HepG2 (cell line): ENCODE data around the gene TACC3. TPM values are rescaled to one million over a fixed set of nuclear protein-coding genes. Genes with fewer than 3 reads are reported as not detected.

Experiments
- BHLHE40 ChIP-seq: IDR thresholded peaks from 2 replicates; pipeline ENCODE4 v1.6.1; 2011; ENCODE audit warnings: low read length, improper control_type of control experiment
- CCDC6 ChIP-seq: sonication (generic); formaldehyde crosslinking; IDR thresholded peaks from 2 replicates; pipeline ENCODE4 v1.8.1; 2022; ENCODE audit warnings: mild to moderate bottlenecking, missing genetic modification reagents, moderate library complexity
- FOXA1 ChIP-seq, 2 experiments: fragments of 450-650 bp in 1 of 2; sonication (generic) in 1 of 2; formaldehyde crosslinking in 1 of 2; IDR thresholded peaks; 2 replicates each; pipeline versions ENCODE4 v1.4.0 to v1.6.1; 2016 to 2020; ENCODE audit warnings: missing genetic modification reagents in 1 of 2
- GATAD1 ChIP-seq: IDR thresholded peaks from 2 replicates; pipeline ENCODE4 v1.6.1; 2016; ENCODE audit warnings: missing genetic modification reagents, missing compliant biosample characterization
- KDM2A ChIP-seq: sonication (generic); formaldehyde crosslinking; IDR thresholded peaks from 2 replicates; pipeline ENCODE4 v1.4.0; 2020; ENCODE audit warnings: low read depth, missing genetic modification reagents, borderline replicate concordance
- KDM3A ChIP-seq: IDR thresholded peaks from 2 replicates; pipeline ENCODE4 v1.6.1; 2018; ENCODE audit warnings: low read depth, missing compliant biosample characterization
- MAF1 ChIP-seq: sonication (generic); formaldehyde crosslinking; IDR thresholded peaks from 2 replicates; pipeline ENCODE4 v1.5.0; 2020; ENCODE audit warnings: missing genetic modification reagents, borderline replicate concordance
- NFATC3 ChIP-seq: sonication (generic); formaldehyde crosslinking; IDR thresholded peaks from 2 replicates; pipeline ENCODE4 v1.5.1; 2020; ENCODE audit warnings: mild to moderate bottlenecking, missing genetic modification reagents
- NFKB2 ChIP-seq: sonication (generic); formaldehyde crosslinking; IDR thresholded peaks from 2 replicates; pipeline ENCODE4 v1.4.0; 2020; ENCODE audit warnings: missing genetic modification reagents, borderline replicate concordance
- RAD51 ChIP-seq: fragments of 450-650 bp; IDR thresholded peaks from 2 replicates; pipeline ENCODE4 v1.6.1; 2016; ENCODE audit warnings: borderline replicate concordance
- RARA ChIP-seq: IDR thresholded peaks from 2 replicates; pipeline ENCODE4 v1.6.1; 2016; ENCODE audit warnings: missing genetic modification reagents, missing compliant biosample characterization
- RBM39 ChIP-seq: fragments of 200-400 bp; formaldehyde crosslinking; IDR thresholded peaks from one replicate; pipeline ENCODE4 v1.6.1; 2018; ENCODE audit warnings: antibody characterized with exemption, mild to moderate bottlenecking, low read depth, low read length; ENCODE audit not compliant: poor library complexity, severe bottlenecking
- SIN3A ChIP-seq: IDR thresholded peaks from 2 replicates; pipeline ENCODE4 v1.6.1; 2011; ENCODE audit warnings: low read depth, mild to moderate bottlenecking, control low read depth, low read length, borderline replicate concordance
- SPEN ChIP-seq: sonication (generic); formaldehyde crosslinking; IDR thresholded peaks from 2 replicates; pipeline ENCODE4 v1.5.1; 2020; ENCODE audit warnings: low read depth, mild to moderate bottlenecking, missing genetic modification reagents
- SRY ChIP-seq: sonication (generic); formaldehyde crosslinking; IDR thresholded peaks from 2 replicates; pipeline ENCODE4 v1.8.0; 2022; ENCODE audit warnings: mild to moderate bottlenecking, missing genetic modification reagents
- SYNCRIP ChIP-seq: fragments of 200-400 bp; formaldehyde crosslinking; IDR thresholded peaks from 2 replicates; pipeline ENCODE4 v1.6.1; 2018; ENCODE audit warnings: mild to moderate bottlenecking, low read depth, low read length; ENCODE audit not compliant: insufficient read depth
- XBP1 ChIP-seq: sonication (generic); formaldehyde crosslinking; IDR thresholded peaks from 2 replicates; pipeline ENCODE4 v1.5.0; 2020; ENCODE audit warnings: missing genetic modification reagents
- ZNF543 ChIP-seq: sonication (generic); formaldehyde crosslinking; IDR thresholded peaks from 2 replicates; pipeline ENCODE4 v1.4.0; 2020; ENCODE audit warnings: mild to moderate bottlenecking, missing genetic modification reagents
- ZNF546 ChIP-seq: sonication (generic); formaldehyde crosslinking; conservative IDR thresholded peaks from 2 replicates; pipeline ENCODE4 v1.8.1; 2023; ENCODE audit warnings: mild to moderate bottlenecking, missing genetic modification reagents
- ZNF552 ChIP-seq: sonication (generic); formaldehyde crosslinking; IDR thresholded peaks from 2 replicates; pipeline ENCODE4 v1.9.0; 2022; ENCODE audit warnings: missing genetic modification reagents, mild to moderate bottlenecking, borderline replicate concordance
- polyA plus RNA-seq, 8 experiments: library from polyadenylated mRNA; depleted of rRNA in 3 of 8; stranded (reverse) in 7 of 8; unstranded in 1 of 8; fragments of >200 nt; fragmentation: Illumina TruSeq in 4 of 8; extraction: Trizol in 4 of 8; gene quantifications; 2 replicates each; pipeline versions ENCODE4 v1.2.1 to v1.2.3, GENCODE V29; 2011 to 2016; ENCODE audit warnings: low read depth in 4 of 8, missing spikeins in 1 of 8, mixed read lengths in 1 of 8; ENCODE audit not compliant: insufficient read depth in 1 of 8
- total RNA-seq, 5 experiments: library from RNA; depleted of rRNA; stranded (reverse); fragments of >200 nt; fragmentation: Illumina TruSeq; extraction: Trizol; gene quantifications; 2 replicates each; pipeline ENCODE4 v1.2.3, GENCODE V29; 2016; ENCODE audit warnings: low read depth in 1 of 5
- TF ChIP-seq, protein P1 (sequence below): sonication (generic); formaldehyde crosslinking; IDR thresholded peaks from 2 replicates; pipeline ENCODE4 v1.4.0; 2020; ENCODE audit warnings: missing genetic modification reagents, borderline replicate concordance
- TF ChIP-seq, protein P2 (sequence below): sonication (generic); formaldehyde crosslinking; IDR thresholded peaks from 2 replicates; pipeline ENCODE4 v1.4.0; 2020; ENCODE audit warnings: missing genetic modification reagents, borderline replicate concordance
- TF ChIP-seq, protein P3 (sequence below): sonication (generic); formaldehyde crosslinking; IDR thresholded peaks from 2 replicates; pipeline ENCODE4 v1.5.0; 2020; ENCODE audit warnings: missing genetic modification reagents

Gene TACC3
- total and polyA plus RNA-seq, 2 of the 13 experiments (the other 11 are each of a cell fraction or from before 2014, with no cell fraction given) = 20.3 to 21.2 TPM

DNA sequence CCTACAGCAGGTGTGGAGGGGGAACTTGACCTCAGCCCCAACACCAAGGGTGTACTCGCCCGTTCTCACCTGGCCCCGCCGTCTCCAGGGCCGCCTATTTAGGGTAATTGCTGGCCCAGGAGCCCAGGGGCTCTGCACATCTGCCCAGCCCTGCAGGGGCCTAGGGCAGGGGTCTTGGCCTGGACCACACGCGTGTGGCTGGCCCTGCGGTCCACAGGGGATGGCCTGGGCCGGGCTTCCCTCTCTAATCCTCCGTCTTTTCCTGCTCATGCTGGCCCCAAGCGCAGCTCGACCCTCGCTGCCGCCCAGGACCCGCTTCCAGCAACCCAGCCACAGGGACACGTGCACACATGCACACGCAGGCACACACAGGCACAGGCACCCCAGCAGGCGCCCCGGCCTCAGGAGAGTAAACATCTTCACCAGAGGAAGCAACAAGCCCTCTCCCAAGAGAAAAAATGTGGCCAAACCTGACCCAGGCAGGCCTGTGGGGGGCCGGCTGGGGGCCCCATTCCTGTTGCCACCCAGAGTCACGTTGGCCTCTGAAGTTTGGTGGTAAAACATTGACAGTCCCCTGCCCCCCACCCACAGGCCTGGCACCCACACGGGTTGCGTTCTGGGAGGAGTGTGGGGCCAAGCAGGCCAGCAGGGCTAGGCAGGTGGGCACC, 47.2 kb downstream of the TACC3 start (continued):
- TF ChIP-seq KDM3A (no peak), SRY (CRISPR knock-in tag) (0 out of 2 replicates have a peak, but pooled peaks have one; percentile 48), CCDC6 (CRISPR knock-in tag) (no peak), RBM39 (peak; percentile 17), RAD51 (no peak), NFKB2 (CRISPR knock-in tag) (0 out of 2 replicates have a peak, but pooled peaks have one; percentile 18), XBP1 (no peak), ZNF546 (0 out of 2 replicates have a peak, but pooled peaks have one; percentile 25), SIN3A (0 out of 2 replicates have a peak, but pooled peaks have one; percentile 18), NFATC3 (CRISPR knock-in tag) (no peak), GATAD1 (CRISPR knock-in tag) (no peak), FOXA1 (IDR thresholded peaks at IDR 0.05) (no peak), FOXA1 (CRISPR knock-in tag; IDR thresholded peaks at IDR 0.05) (peak; percentile 54; the same call in 1 of the 2 replicates), MAF1 (no peak), RARA (CRISPR knock-in tag) (peak; percentile 52; the same call in 1 of the 2 replicates), BHLHE40 (peak; percentile 67), SYNCRIP (no peak), ZNF552 (no peak), SPEN (0 out of 2 replicates have a peak, but pooled peaks have one; percentile 6), ZNF543 (0 out of 2 replicates have a peak, but pooled peaks have one; percentile 22), KDM2A (peak; percentile 61; the same call in 1 of the 2 replicates)
- TF ChIP-seq, protein P1, sequence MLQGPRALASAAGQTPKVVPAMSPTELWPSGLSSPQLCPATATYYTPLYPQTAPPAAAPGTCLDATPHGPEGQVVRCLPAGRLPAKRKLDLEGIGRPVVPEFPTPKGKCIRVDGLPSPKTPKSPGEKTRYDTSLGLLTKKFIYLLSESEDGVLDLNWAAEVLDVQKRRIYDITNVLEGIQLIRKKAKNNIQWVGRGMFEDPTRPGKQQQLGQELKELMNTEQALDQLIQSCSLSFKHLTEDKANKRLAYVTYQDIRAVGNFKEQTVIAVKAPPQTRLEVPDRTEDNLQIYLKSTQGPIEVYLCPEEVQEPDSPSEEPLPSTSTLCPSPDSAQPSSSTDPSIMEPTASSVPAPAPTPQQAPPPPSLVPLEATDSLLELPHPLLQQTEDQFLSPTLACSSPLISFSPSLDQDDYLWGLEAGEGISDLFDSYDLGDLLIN (CRISPR knock-in tag) = no peak
- TF ChIP-seq, protein P2, sequence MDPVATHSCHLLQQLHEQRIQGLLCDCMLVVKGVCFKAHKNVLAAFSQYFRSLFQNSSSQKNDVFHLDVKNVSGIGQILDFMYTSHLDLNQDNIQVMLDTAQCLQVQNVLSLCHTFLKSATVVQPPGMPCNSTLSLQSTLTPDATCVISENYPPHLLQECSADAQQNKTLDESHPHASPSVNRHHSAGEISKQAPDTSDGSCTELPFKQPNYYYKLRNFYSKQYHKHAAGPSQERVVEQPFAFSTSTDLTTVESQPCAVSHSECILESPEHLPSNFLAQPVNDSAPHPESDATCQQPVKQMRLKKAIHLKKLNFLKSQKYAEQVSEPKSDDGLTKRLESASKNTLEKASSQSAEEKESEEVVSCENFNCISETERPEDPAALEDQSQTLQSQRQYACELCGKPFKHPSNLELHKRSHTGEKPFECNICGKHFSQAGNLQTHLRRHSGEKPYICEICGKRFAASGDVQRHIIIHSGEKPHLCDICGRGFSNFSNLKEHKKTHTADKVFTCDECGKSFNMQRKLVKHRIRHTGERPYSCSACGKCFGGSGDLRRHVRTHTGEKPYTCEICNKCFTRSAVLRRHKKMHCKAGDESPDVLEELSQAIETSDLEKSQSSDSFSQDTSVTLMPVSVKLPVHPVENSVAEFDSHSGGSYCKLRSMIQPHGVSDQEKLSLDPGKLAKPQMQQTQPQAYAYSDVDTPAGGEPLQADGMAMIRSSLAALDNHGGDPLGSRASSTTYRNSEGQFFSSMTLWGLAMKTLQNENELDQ (CRISPR knock-in tag) = no peak
- TF ChIP-seq, protein P3, sequence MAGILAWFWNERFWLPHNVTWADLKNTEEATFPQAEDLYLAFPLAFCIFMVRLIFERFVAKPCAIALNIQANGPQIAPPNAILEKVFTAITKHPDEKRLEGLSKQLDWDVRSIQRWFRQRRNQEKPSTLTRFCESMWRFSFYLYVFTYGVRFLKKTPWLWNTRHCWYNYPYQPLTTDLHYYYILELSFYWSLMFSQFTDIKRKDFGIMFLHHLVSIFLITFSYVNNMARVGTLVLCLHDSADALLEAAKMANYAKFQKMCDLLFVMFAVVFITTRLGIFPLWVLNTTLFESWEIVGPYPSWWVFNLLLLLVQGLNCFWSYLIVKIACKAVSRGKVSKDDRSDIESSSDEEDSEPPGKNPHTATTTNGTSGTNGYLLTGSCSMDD = no peak
